Vein endothelial cell (primary cell): Measurements from ENCODE around the gene FATE1. TPM values are rescaled to one million over a fixed set of nuclear protein-coding genes. Genes with fewer than 3 reads are reported as not detected.

Experiments used
- total RNA-seq: library from RNA; depleted of rRNA; stranded (reverse); fragments of >200 nt; gene quantifications from 2 replicates; pipeline ENCODE4 v1.2.3, GENCODE V29; 2012

FATE1 gene, protein sequence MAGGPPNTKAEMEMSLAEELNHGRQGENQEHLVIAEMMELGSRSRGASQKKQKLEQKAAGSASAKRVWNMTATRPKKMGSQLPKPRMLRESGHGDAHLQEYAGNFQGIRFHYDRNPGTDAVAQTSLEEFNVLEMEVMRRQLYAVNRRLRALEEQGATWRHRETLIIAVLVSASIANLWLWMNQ
- total RNA-seq, result not detected in 2 replicates

DNA sequence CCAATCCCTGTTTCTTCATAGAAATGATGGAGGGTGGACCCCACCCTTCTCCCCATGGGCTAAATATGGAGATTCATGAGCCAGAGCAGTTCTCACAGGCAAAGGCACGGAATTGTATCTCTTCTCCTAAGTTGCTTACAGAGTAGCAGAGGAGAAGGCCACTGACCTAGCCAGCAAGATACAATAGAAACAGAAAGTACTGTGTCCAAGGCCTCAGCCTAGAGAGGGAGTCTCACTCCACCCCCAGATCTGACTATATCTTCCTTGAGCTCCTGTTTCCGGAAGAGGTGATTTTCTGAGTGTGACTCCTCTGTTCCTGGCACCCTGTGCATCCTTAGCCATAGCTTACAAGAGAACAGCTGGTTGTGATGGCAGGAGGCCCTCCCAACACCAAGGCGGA, at the start of gene FATE1:
Gene FATE1, plus strand, starts transcription at position 284 of the 400 bp plus-strand sequence. Its CDS starts 85 bp downstream, at position 369.

GRCh38 chrX:151694661-151695582, 20.9 kb upstream of the FATE1 start, which contains the start of gene PRRG3:
Gene PRRG3 (plus strand): TSS chrX:151695458. CDS start chrX:151698815, 3,357 bp downstream.

GRCh38 chrX:151734446-151734845, 18.6 kb downstream of the FATE1 start, which contains the start of gene CNGA2:
Gene CNGA2 (plus strand): TSS chrX:151734746. CDS start chrX:151738484, 3,738 bp downstream.

Other genes starting within 250 kb of the FATE1 start
- gene PASD1, start 152.4 kb upstream of the FATE1 start, total RNA-seq, result not detected in 2 replicates
- gene PRRG3, start 20.6 kb upstream of the FATE1 start, total RNA-seq, result not detected in 2 replicates
- gene CNGA2, start 18.7 kb downstream of the FATE1 start, total RNA-seq, result not detected in 2 replicates
- gene MAGEA4, start 196.9 kb downstream of the FATE1 start, total RNA-seq, result not detected in 2 replicates